Kidney (tissue), 14 donors: ENCODE results near the gene BCL7A. TPM values are rescaled to one million over a fixed set of nuclear protein-coding genes. Genes with fewer than 3 reads are reported as not detected.

Source experiments
- DNase-seq, 5 donors: peaks; one replicate each; pipeline ENCODE4 v3.0.0-alpha.2; 2013 to 2020
- FAIRE-seq: peaks from 2 replicates; lab custom pipeline; 2012; peaks lifted over from hg19 to GRCh38; lab: Jason Lieb, UNC
- H3K27ac ChIP-seq, 2 donors: one replicate each; pipeline ENCODE4 v1.7.0; 2013; ENCODE audit warnings: low read depth in 2 of 2, low read length in 2 of 2, inconsistent platforms in 1 of 2
- H3K27me3 ChIP-seq: one replicate; pipeline ENCODE4 v1.7.1; 2013; ENCODE audit warnings: low read length, inconsistent platforms; ENCODE audit not compliant: control insufficient read depth, insufficient read depth
- H3K36me3 ChIP-seq, 3 donors: one replicate each; pipeline versions ENCODE4 v1.7.0 to v1.7.1; 2013; ENCODE audit warnings: low read length in 3 of 3, control low read depth in 1 of 3, inconsistent platforms in 1 of 3; ENCODE audit not compliant: insufficient read depth in 3 of 3, control insufficient read depth in 2 of 3
- H3K4me1 ChIP-seq, 3 donors: one replicate each; pipeline versions ENCODE4 v1.7.0 to v1.7.1; 2013; ENCODE audit warnings: low read length in 3 of 3, inconsistent platforms in 1 of 3, low read depth in 1 of 3; ENCODE audit not compliant: control insufficient read depth in 2 of 3, insufficient read depth in 2 of 3
- H3K4me3 ChIP-seq, 3 donors: one replicate each; pipeline versions ENCODE4 v1.7.0 to v1.8.1; 2013; ENCODE audit warnings: low read length in 3 of 3, control low read depth in 1 of 3, inconsistent platforms in 1 of 3
- H3K9ac ChIP-seq, 3 donors: one replicate each; pipeline versions ENCODE4 v1.7.0 to v1.7.1; 2013; ENCODE audit warnings: low read length in 3 of 3, control low read depth in 1 of 3, inconsistent platforms in 1 of 3
- H3K9me3 ChIP-seq, 3 donors: one replicate each; pipeline versions ENCODE4 v1.7.0 to v1.7.1; 2013; ENCODE audit warnings: low read length in 3 of 3, control low read depth in 1 of 3, inconsistent platforms in 1 of 3; ENCODE audit not compliant: control insufficient read depth in 2 of 3, insufficient read depth in 1 of 3
- intact Hi-C: fragments of 100-400 bp; cut with DNase I; formaldehyde crosslinking; loops from one replicate; pipeline ENCODE4 v1.11.1; 2022
- polyA plus RNA-seq: library from polyadenylated mRNA; stranded (reverse); fragments of 350-450 nt; fragmentation: Illumina TruSeq; extraction: RNeasy Lipid Tissue Mini Kit (QIAGEN cat#74804); gene quantifications from one replicate; pipeline ENCODE4 v1.2.3, GENCODE V29; 2014; ENCODE audit warnings: low read depth, low replicate concordance; ENCODE audit not compliant: insufficient read depth
- total RNA-seq: library from RNA; stranded (reverse); fragmentation: NEBNext Ultra II Directional; extraction: Animal tissue kit (Norgen Biotek cat#: 25700); gene quantifications from one replicate; pipeline ENCODE4 v1.2.1, GENCODE V29; 2021
- TF ChIP-seq, protein P1 (sequence below): IDR thresholded peaks from 3 replicates; pipeline ENCODE4 v1.5.1; 2012; ENCODE audit warnings: mild to moderate bottlenecking, moderate library complexity, borderline replicate concordance; ENCODE audit not compliant: insufficient read depth; ENCODE audit errors: extremely low read depth
- donor health status: control.
- donor health status: control.
- donor health status: control.
- donor health status: control.
- donor health status: control.
- donor health status: DM: yes; HTN: yes; CAD: no.
- donor health status: Normal renal cell carcinoma (clear cell type).

The BCL7A gene
- total and polyA plus RNA-seq, 2 donors from 2014 or later: 6.8 to 22.7 TPM

DNA sequence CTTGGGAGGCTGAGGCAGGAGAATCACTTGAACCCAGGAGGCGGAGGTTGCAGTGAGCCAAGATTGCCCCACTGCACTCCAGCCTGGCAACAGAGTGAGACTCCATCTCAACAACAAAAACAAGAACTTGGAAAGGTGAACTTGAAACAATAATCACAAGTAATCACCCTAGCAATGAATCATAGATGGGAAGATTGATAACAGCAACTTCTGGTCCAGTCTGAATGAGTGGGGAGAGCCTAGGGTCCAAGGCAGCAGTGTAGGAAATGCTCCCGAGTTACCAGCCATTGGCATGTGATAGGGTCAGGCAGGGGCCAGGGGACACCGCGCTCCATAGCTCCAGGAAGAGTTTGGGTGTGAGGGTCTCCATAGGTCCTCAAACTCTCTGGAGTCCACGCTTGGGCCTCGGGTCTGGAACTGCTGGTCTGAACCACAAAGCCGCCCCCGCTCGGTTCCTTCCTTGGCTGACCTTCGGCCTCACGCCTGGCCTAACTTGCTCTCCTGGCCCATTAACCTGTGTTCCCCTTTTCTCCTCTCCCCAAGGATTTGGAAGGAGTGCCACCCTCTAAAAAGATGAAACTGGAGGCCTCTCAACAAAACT, 37.0 kb downstream of the BCL7A start:
- no peak for FAIRE-seq
- intact Hi-C loops: loop anchor here (5.0 kb wide), 1 partner anchor 64 kb away; no protein-coding TSS in a partner anchor
- no peaks in the 10 kb centered on the region for H3K9me3 ChIP-seq
- peak overlapping the region in 1 of 2 donors; percentile 54 for H3K27ac ChIP-seq
- no peak for DNase-seq
- peaks cover 2 to 22% (median 5%) of the 10 kb centered on the region in 3 donors for H3K36me3 ChIP-seq
- no peak overlapping the region for H3K4me3 ChIP-seq
- peaks cover 9 to 31% (median 26%) of the 10 kb centered on the region in 3 donors for H3K4me1 ChIP-seq
- TF ChIP-seq, protein P1, sequence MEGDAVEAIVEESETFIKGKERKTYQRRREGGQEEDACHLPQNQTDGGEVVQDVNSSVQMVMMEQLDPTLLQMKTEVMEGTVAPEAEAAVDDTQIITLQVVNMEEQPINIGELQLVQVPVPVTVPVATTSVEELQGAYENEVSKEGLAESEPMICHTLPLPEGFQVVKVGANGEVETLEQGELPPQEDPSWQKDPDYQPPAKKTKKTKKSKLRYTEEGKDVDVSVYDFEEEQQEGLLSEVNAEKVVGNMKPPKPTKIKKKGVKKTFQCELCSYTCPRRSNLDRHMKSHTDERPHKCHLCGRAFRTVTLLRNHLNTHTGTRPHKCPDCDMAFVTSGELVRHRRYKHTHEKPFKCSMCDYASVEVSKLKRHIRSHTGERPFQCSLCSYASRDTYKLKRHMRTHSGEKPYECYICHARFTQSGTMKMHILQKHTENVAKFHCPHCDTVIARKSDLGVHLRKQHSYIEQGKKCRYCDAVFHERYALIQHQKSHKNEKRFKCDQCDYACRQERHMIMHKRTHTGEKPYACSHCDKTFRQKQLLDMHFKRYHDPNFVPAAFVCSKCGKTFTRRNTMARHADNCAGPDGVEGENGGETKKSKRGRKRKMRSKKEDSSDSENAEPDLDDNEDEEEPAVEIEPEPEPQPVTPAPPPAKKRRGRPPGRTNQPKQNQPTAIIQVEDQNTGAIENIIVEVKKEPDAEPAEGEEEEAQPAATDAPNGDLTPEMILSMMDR: no peak
- H3K27me3 ChIP-seq: no peaks in the 10 kb centered on the region
- no peak overlapping the region for H3K9ac ChIP-seq

DNA sequence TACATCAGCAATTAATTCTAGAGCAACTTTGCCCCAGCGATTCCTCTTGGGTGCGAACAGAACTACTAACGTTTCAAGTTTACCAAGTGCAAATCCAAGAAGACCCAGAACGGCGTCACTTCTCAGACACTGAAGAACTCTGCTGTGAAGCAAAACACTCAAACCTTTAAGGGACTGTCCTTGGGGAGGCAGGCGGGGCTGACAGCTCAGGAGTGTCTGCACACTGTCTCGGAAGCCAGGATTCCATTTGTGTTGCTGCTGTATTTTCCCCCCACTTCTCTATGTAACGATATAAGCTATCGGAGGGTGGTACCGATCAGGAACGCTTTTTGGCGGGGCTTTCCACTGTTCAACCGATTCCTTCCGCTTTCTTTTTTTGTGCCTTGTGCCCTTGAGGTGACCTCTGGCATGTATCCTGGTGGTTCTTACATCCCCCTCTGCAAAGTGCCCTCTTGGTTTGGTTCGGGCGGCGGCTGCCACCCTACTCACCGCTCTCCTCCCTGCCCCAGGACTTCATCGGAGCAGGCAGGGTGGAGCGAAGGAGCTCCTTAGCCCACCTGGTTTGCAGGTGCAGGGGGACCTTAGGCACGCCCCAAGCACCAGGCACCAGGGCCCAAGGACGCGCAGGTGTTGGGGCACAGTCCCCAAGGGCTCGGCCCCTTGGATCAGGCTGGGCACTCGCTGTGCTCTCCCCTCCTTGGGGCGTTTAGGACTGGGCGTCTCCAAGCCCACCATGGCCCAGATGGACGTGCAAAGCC, 37.7 kb downstream of the BCL7A start:
- no peak overlapping the region for H3K9ac ChIP-seq
- no peak overlapping the region for H3K4me3 ChIP-seq
- peaks cover 11 to 34% (median 32%) of the 10 kb centered on the region in 3 donors for H3K4me1 ChIP-seq
- H3K36me3 ChIP-seq: peaks cover 2 to 22% (median 5%) of the 10 kb centered on the region in 3 donors
- H3K27me3 ChIP-seq: no peaks in the 10 kb centered on the region
- DNase-seq (no peak), FAIRE-seq (no peak)
- no peaks in the 10 kb centered on the region for H3K9me3 ChIP-seq
- H3K27ac ChIP-seq: peak overlapping the region in 1 of 2 donors; percentile 64
- intact Hi-C loops: loop anchor here (5.0 kb wide), 1 partner anchor 63 kb away; no protein-coding TSS in a partner anchor
- TF ChIP-seq, protein P1: no peak

DNA sequence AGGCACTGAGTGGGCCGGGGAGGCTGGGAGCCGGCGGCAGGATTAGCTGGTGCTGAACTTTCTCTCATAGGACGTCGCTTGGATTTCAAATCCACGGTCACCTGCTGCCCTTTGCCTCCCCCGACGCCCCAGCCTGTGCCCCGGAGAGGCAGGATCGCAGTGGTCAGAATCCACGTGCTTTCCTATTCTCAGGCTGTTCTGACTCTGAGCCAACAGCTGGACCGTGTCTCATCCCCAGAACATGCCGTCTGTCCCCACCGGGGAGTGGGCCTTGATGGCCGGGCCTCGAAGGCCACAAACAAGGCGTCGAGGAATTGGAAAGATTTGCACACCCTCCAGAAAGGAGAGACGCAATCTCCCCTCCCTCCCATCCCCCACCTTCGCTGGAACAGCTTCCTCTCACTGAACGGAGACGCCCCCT, 38.4 kb downstream of the BCL7A start:
- Histone ChIP-seq H3K9me3 (no peaks in the 10 kb centered on the region), H3K9ac (no peak overlapping the region), H3K27ac (peak overlapping the region in 1 of 2 donors; percentile 64), H3K36me3 (peaks cover 2 to 18% (median 5%) of the 10 kb centered on the region in 3 donors), H3K27me3 (no peaks in the 10 kb centered on the region), H3K4me3 (no peak overlapping the region), H3K4me1 (peaks cover 11 to 34% (median 34%) of the 10 kb centered on the region in 3 donors)
- FAIRE-seq (no peak), DNase-seq (peak in 4 of 5 donors; percentile 52 to 84 (median 64))
- TF ChIP-seq, protein P1: no peak
- intact Hi-C loops: loop anchor here (5.0 kb wide), 1 partner anchor 52 kb away; no protein-coding TSS in a partner anchor
